Activated T-helper 1 cell treated with anti-CD3 and anti-CD28 coated beads, Interleukin-12 subunit alpha, Interleukin-12 subunit beta, Interleukin-2, Interleukin-4 antibody, amounts not matched to agents 30 ng/mL and 10 ng/mL and 1 ng/mL, durations not matched to agents 14 hours and 24 hours and 36 hours (primary cell): Measurements from ENCODE around the gene SPEM1. TPM values are rescaled to one million over a fixed set of nuclear protein-coding genes. Genes with fewer than 3 reads are reported as not detected.

Experiments used
- DNase-seq: peaks from one replicate; pipeline ENCODE4 v3.0.0; 2021; ENCODE audit warnings: low spot score
- H3K27ac Mint-ChIP-seq: one replicate; pipeline ENCODE4 v1.8.0; 2021; ENCODE audit warnings: mild to moderate bottlenecking, mixed read lengths
- H3K27me3 Mint-ChIP-seq: one replicate; pipeline ENCODE4 v1.8.0; 2022; ENCODE audit warnings: mild to moderate bottlenecking, moderate library complexity, mixed read lengths; ENCODE audit not compliant: insufficient read depth
- H3K36me3 Mint-ChIP-seq: one replicate; pipeline ENCODE4 v1.8.0; 2021; ENCODE audit warnings: low read depth, mixed read lengths
- H3K4me1 Mint-ChIP-seq: one replicate; pipeline ENCODE4 v1.8.0; 2021; ENCODE audit warnings: low read depth, mixed read lengths
- H3K4me3 Mint-ChIP-seq: one replicate; pipeline ENCODE4 v1.8.0; 2021; ENCODE audit warnings: mild to moderate bottlenecking, moderate library complexity, mixed read lengths
- H3K9me3 Mint-ChIP-seq: one replicate; pipeline ENCODE4 v1.8.0; 2021; ENCODE audit warnings: mixed read lengths
- intact Hi-C: fragments of 100-400 bp; cut with micrococcal nuclease; formaldehyde crosslinking; loops from one replicate; pipeline ENCODE4 v1.15.1; 2024
- total RNA-seq: library from RNA; stranded (reverse); gene quantifications from 2 replicates; pipeline ENCODE4 v1.2.3, GENCODE V29; 2022

The SPEM1 gene
- total RNA-seq, 1 donor from 2014 or later: not detected

DNA sequence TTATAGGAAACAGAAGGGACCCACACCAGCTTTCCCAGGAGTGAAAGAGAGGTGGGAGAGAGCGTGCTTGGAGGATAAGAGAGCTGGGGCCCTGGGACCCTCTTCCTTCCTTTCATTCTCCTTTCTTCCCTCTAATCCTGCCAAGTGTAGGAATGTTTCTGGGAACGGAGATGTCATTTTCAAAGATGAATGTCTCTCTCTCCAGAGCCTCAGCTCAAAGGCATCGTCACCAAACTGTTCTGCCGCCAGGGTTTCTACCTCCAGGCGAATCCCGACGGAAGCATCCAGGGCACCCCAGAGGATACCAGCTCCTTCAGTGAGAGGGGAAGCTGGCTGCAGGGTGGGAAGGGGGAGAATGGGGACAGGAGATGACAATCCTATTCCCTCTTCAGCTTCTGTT, 21.1 kb downstream of the SPEM1 start:
- no peak for DNase-seq
- H3K4me3 Mint-ChIP-seq: peak overlapping the region; percentile 69
- peaks cover 46% of the 10 kb centered on the region for H3K4me1 Mint-ChIP-seq
- H3K36me3 Mint-ChIP-seq: peaks cover 26% of the 10 kb centered on the region
- peaks cover 15% of the 10 kb centered on the region for H3K27me3 Mint-ChIP-seq
- H3K27ac Mint-ChIP-seq: no peak overlapping the region
- intact Hi-C loops: no loop called here
- H3K9me3 Mint-ChIP-seq: no peaks in the 10 kb centered on the region

DNA sequence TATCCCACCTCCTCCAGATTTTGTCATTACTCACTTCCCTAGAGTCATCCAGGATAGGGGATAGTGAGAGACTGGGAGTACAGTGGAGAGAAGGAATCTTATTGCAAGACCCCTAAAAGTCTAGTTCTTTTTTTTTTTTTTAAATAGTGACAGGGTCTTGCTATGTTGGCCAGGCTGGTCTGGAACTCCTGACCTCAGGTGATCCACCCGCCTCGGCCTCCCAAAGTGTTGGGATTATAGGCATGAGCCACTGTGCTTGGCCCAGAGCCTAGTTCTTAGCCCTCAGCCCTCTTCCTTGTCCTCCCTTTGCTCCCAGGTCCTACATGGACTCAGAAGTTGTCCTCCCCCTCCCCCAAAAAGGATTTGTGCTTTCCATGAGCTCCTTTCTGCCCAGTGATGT, 22.0 kb downstream of the SPEM1 start:
- peaks cover 18% of the 10 kb centered on the region for H3K27me3 Mint-ChIP-seq
- intact Hi-C loops: no loop called here

GRCh38 chr17:7443499-7444485, 23.7 kb downstream of the SPEM1 start:
- Mint-ChIP-seq H3K27me3 (peaks cover 21% of the 10 kb centered on the region), H3K4me3 (no peak overlapping the region), H3K9me3 (no peaks in the 10 kb centered on the region), H3K36me3 (peaks cover 31% of the 10 kb centered on the region), H3K27ac (no peak overlapping the region), H3K4me1 (peaks cover 26% of the 10 kb centered on the region)
- intact Hi-C loops: no loop called here
- DNase-seq: no peak

More for the DNA sequence above, 22.0 kb downstream of the SPEM1 start:
- no peak for DNase-seq
- Mint-ChIP-seq H3K27ac (no peak overlapping the region), H3K4me1 (peaks cover 38% of the 10 kb centered on the region), H3K9me3 (no peaks in the 10 kb centered on the region), H3K36me3 (peaks cover 29% of the 10 kb centered on the region), H3K4me3 (no peak overlapping the region)

GRCh38 chr17:7444682-7445618, 24.8 kb downstream of the SPEM1 start, which contains the start of gene CHRNB1:
CHRNB1 (plus strand) TSS chr17:7445061; CDS start chr17:7445128, 67 bp downstream.
- no peak for DNase-seq
- Mint-ChIP-seq H3K4me3 (peak within 1 kb of the TSS; percentile 79), H3K36me3 (peaks cover 29% of the 10 kb centered on the region), H3K27me3 (peaks cover 19% of the 10 kb centered on the region), H3K4me1 (peaks cover 20% of the 10 kb centered on the region), H3K9me3 (no peaks in the 10 kb centered on the region), H3K27ac (peak within 1 kb of the TSS; percentile 34)
- intact Hi-C loops: loop anchor here (1.0 kb wide), 1 partner anchor 10 kb away; no protein-coding TSS in a partner anchor

GRCh38 chr17:7445619-7445968, 25.5 kb downstream of the SPEM1 start:
- peak overlapping the region; percentile 34 for H3K27ac Mint-ChIP-seq
- peak; percentile 24 for DNase-seq
- intact Hi-C loops: loop anchor here (1.0 kb wide), 1 partner anchor 10 kb away; no protein-coding TSS in a partner anchor
- H3K36me3 Mint-ChIP-seq: peaks cover 33% of the 10 kb centered on the region
- H3K9me3 Mint-ChIP-seq: no peaks in the 10 kb centered on the region
- peaks cover 19% of the 10 kb centered on the region for H3K27me3 Mint-ChIP-seq
- peaks cover 15% of the 10 kb centered on the region for H3K4me1 Mint-ChIP-seq
- H3K4me3 Mint-ChIP-seq: peak overlapping the region; percentile 79

GRCh38 chr17:7448461-7448860, 28.3 kb downstream of the SPEM1 start:
- no peak overlapping the region for H3K27ac Mint-ChIP-seq
- intact Hi-C loops: no loop called here
- peaks cover 29% of the 10 kb centered on the region for H3K36me3 Mint-ChIP-seq
- no peak overlapping the region for H3K4me3 Mint-ChIP-seq
- DNase-seq: no peak
- H3K27me3 Mint-ChIP-seq: peaks cover 17% of the 10 kb centered on the region
- H3K9me3 Mint-ChIP-seq: no peaks in the 10 kb centered on the region
- peaks cover 16% of the 10 kb centered on the region for H3K4me1 Mint-ChIP-seq

GRCh38 chr17:7459961-7460545, 39.9 kb downstream of the SPEM1 start:
- Mint-ChIP-seq H3K9me3 (no peaks in the 10 kb centered on the region), H3K4me1 (peaks cover 17% of the 10 kb centered on the region), H3K36me3 (peaks cover 16% of the 10 kb centered on the region), H3K4me3 (no peak overlapping the region), H3K27ac (no peak overlapping the region), H3K27me3 (no peaks in the 10 kb centered on the region)
- DNase-seq: no peak
- intact Hi-C loops: loop anchor here (5.0 kb wide), 2 partner anchors 153 to 423 kb away; partner anchors contain the start of genes EIF5A and SLC16A13

DNA sequence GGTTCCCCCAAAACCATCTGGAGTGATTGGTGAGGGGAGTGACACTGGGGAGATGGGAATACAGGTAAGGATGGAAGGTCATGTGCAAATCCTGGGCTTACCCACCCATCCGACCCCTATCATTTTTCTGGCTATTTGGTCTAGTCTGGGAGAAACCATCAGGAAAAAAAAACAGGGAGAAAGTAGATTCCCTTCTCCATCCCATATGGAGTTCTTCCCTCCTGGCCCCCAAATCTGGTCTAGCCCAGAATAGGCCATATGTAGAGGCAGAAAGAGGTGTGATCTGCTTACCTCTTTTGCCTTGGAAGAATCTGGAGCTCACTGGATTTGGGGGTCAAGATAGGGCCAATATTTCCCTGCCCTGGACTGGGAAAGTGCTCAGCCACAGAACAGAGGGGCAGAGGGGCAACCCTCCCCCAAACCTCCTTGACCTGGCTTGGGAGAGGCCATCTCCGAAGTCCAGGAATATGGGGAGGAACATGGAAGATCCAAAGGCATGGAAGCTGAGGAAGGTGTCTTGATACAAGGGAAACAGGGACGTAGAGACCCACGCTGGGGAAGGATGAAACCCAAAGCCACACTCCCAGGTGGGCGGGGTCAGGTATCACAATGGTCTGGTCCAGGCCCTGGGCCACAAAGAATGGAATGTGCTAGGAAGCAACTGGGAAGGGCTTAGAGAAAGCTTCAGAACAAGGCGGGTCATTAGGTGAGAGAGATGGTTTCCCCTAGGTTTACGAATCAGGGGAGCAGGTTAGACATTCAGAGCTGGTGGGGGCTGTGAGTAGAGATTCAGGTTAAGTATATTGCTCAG, 40.9 kb downstream of the SPEM1 start:
- H3K9me3 Mint-ChIP-seq: no peaks in the 10 kb centered on the region
- intact Hi-C loops: no loop called here
- no peaks in the 10 kb centered on the region for H3K27me3 Mint-ChIP-seq
- peaks cover 15% of the 10 kb centered on the region for H3K4me1 Mint-ChIP-seq
- peaks cover 16% of the 10 kb centered on the region for H3K36me3 Mint-ChIP-seq
- no peak overlapping the region for H3K27ac Mint-ChIP-seq
- DNase-seq: no peak
- no peak overlapping the region for H3K4me3 Mint-ChIP-seq

- Mint-ChIP-seq H3K36me3 (peaks cover 17% of the 10 kb centered on the region), H3K27ac (no peak overlapping the region), H3K27me3 (no peaks in the 10 kb centered on the region), H3K4me3 (no peak overlapping the region), H3K4me1 (peaks cover 7% of the 10 kb centered on the region), H3K9me3 (no peaks in the 10 kb centered on the region)
- intact Hi-C loops: no loop called here
- DNase-seq: no peak
Measured at GRCh38 chr17:7462474-7463371, 42.6 kb downstream of the SPEM1 start.

DNA sequence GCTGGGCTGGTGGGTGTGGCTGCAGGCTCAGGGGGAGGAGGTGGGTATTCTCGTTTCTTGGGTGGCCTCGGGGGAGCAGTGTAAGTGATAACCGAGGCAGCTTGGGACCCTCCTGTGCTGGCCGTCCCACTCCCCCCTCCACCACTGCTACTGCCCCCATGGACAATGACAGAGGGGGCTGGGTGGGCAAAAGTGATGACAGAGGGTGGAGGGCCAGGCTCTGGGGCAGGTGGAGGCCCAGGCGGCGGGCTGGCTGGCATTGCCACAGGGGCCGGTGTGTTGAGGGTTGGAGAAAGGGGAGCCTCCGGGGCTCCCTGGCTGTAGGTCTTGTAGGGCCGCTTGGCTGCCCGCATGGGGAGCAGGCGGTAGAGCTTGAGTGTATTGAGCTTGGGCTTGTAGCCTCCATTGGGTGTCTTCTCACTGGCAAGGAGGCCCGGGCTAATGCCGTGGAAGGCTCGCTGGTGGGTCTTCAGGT, 43.3 kb downstream of the SPEM1 start:
- H3K27me3 Mint-ChIP-seq: no peaks in the 10 kb centered on the region
- DNase-seq: no peak
- intact Hi-C loops: no loop called here
- no peak overlapping the region for H3K4me3 Mint-ChIP-seq
- no peak overlapping the region for H3K27ac Mint-ChIP-seq
- H3K4me1 Mint-ChIP-seq: peaks cover 6% of the 10 kb centered on the region
- peaks cover 17% of the 10 kb centered on the region for H3K36me3 Mint-ChIP-seq
- no peaks in the 10 kb centered on the region for H3K9me3 Mint-ChIP-seq

- H3K4me1 Mint-ChIP-seq: peaks cover 6% of the 10 kb centered on the region
- H3K27me3 Mint-ChIP-seq: no peaks in the 10 kb centered on the region
- intact Hi-C loops: no loop called here
- H3K27ac Mint-ChIP-seq: no peak overlapping the region
- H3K36me3 Mint-ChIP-seq: peaks cover 15% of the 10 kb centered on the region
- H3K9me3 Mint-ChIP-seq: no peaks in the 10 kb centered on the region
- H3K4me3 Mint-ChIP-seq: no peak overlapping the region
- no peak for DNase-seq
Measured at GRCh38 chr17:7464081-7464480, 44.0 kb downstream of the SPEM1 start.
